SJCRH30 (cell line): ENCODE data around the gene ALLC. TPM values are rescaled to one million over a fixed set of nuclear protein-coding genes. Genes with fewer than 3 reads are reported as not detected.
A peak's percentile ranks its signal among the peaks of the same experiment; 100 is the strongest.

Experiments
- DNase-seq, 2 experiments: peaks; one replicate each; pipeline ENCODE4 v3.0.0-alpha.2; 2015 to 2020
- H3K27ac ChIP-seq: fragments of 250-450 bp; sonication (Bioruptor Pico); 2 replicates; pipeline ENCODE4 v1.5.1; 2020; ENCODE audit warnings: mild to moderate bottlenecking, moderate library complexity
- H3K27me3 ChIP-seq: fragments of 250-450 bp; sonication (Bioruptor Pico); 2 replicates; pipeline ENCODE4 v1.5.1; 2020; ENCODE audit warnings: mild to moderate bottlenecking, moderate library complexity
- H3K36me3 ChIP-seq: fragments of 250-450 bp; sonication (Bioruptor Pico); 2 replicates; pipeline ENCODE4 v1.5.1; 2020; ENCODE audit warnings: mild to moderate bottlenecking, moderate library complexity
- H3K4me1 ChIP-seq: fragments of 250-450 bp; sonication (Bioruptor Pico); 2 replicates; pipeline ENCODE4 v1.5.1; 2020; ENCODE audit warnings: mild to moderate bottlenecking, moderate library complexity
- H3K4me3 ChIP-seq: fragments of 250-450 bp; sonication (Bioruptor Pico); 2 replicates; pipeline ENCODE4 v1.5.1; 2020; ENCODE audit warnings: mild to moderate bottlenecking, moderate library complexity
- H3K9me3 ChIP-seq: fragments of 250-450 bp; sonication (Bioruptor Pico); replicated peaks from 2 replicates; pipeline ENCODE4 v1.5.1; 2020; ENCODE audit warnings: mild to moderate bottlenecking, moderate library complexity
- total RNA-seq: library from RNA; depleted of rRNA; stranded (reverse); fragments of >200 nt; shearing (Covaris generic); gene quantifications from 2 replicates; pipeline ENCODE4 v1.2.3, GENCODE V29; 2014

Gene ALLC
- total RNA-seq, 1 experiment from 2014 or later = not detected

- no peak for DNase-seq
- Histone ChIP-seq H3K36me3 (no peaks in the 10 kb centered on the region), H3K4me1 (no peaks in the 10 kb centered on the region), H3K9me3 (no peaks in the 10 kb centered on the region), H3K27me3 (no peaks in the 10 kb centered on the region), H3K4me3 (no peak overlapping the region), H3K27ac (no peak overlapping the region)
Measured at GRCh38 chr2:3680548-3681345, 22.7 kb downstream of the ALLC start.

- Histone ChIP-seq H3K4me1 (no peaks in the 10 kb centered on the region), H3K27me3 (no peaks in the 10 kb centered on the region), H3K9me3 (no peaks in the 10 kb centered on the region), H3K4me3 (no peak overlapping the region), H3K27ac (no peak overlapping the region), H3K36me3 (no peaks in the 10 kb centered on the region)
- no peak for DNase-seq
Measured at GRCh38 chr2:3681625-3682024, 23.6 kb downstream of the ALLC start.

GRCh38 chr2:3682811-3683210 lies 24.8 kb downstream of the ALLC start:
- no peaks in the 10 kb centered on the region for H3K4me1 ChIP-seq
- no peaks in the 10 kb centered on the region for H3K9me3 ChIP-seq
- DNase-seq = no peak
- no peaks in the 10 kb centered on the region for H3K36me3 ChIP-seq
- H3K27me3 ChIP-seq = no peaks in the 10 kb centered on the region
- no peak overlapping the region for H3K27ac ChIP-seq
- H3K4me3 ChIP-seq = no peak overlapping the region

GRCh38 chr2:3683748-3684454 lies 25.9 kb downstream of the ALLC start:
- no peaks in the 10 kb centered on the region for H3K4me1 ChIP-seq
- H3K36me3 ChIP-seq = no peaks in the 10 kb centered on the region
- no peak overlapping the region for H3K4me3 ChIP-seq
- H3K27ac ChIP-seq = no peak overlapping the region
- no peaks in the 10 kb centered on the region for H3K9me3 ChIP-seq
- no peak for DNase-seq
- H3K27me3 ChIP-seq = no peaks in the 10 kb centered on the region

- Histone ChIP-seq H3K9me3 (no peaks in the 10 kb centered on the region), H3K4me1 (no peaks in the 10 kb centered on the region), H3K4me3 (no peak overlapping the region), H3K27me3 (peaks cover 8% of the 10 kb centered on the region; the same call in 1 of the 2 replicates), H3K27ac (no peak overlapping the region), H3K36me3 (no peaks in the 10 kb centered on the region)
- no peak for DNase-seq
Measured at GRCh38 chr2:3689998-3690748, 32.2 kb downstream of the ALLC start.

- peak in 1 of 2 experiments; percentile 45 for DNase-seq
- H3K27ac ChIP-seq = no peak overlapping the region
- H3K27me3 ChIP-seq = peaks cover 8% of the 10 kb centered on the region; the same call in 1 of the 2 replicates
- H3K4me1 ChIP-seq = no peaks in the 10 kb centered on the region
- no peak overlapping the region for H3K4me3 ChIP-seq
- no peaks in the 10 kb centered on the region for H3K9me3 ChIP-seq
- H3K36me3 ChIP-seq = no peaks in the 10 kb centered on the region
Measured at GRCh38 chr2:3692375-3692774, 34.4 kb downstream of the ALLC start.

- Histone ChIP-seq H3K36me3 (no peaks in the 10 kb centered on the region), H3K9me3 (peaks cover 7% of the 10 kb centered on the region; the same call in 1 of the 2 replicates), H3K4me1 (no peaks in the 10 kb centered on the region), H3K4me3 (no peak overlapping the region), H3K27ac (no peak overlapping the region), H3K27me3 (peaks cover 8% of the 10 kb centered on the region; the same call in 1 of the 2 replicates)
- no peak for DNase-seq
Measured at GRCh38 chr2:3696545-3696944, 38.5 kb downstream of the ALLC start.

GRCh38 chr2:3701071-3701470 lies 43.1 kb downstream of the ALLC start:
- Histone ChIP-seq H3K36me3 (no peaks in the 10 kb centered on the region), H3K27me3 (no peaks in the 10 kb centered on the region), H3K27ac (no peak overlapping the region), H3K4me1 (no peaks in the 10 kb centered on the region), H3K9me3 (peaks cover 7% of the 10 kb centered on the region; the same call in 1 of the 2 replicates), H3K4me3 (no peak overlapping the region)
- DNase-seq = no peak

- DNase-seq = no peak
- Histone ChIP-seq H3K36me3 (no peaks in the 10 kb centered on the region), H3K4me3 (no peak within 1 kb of the TSS), H3K4me1 (no peaks in the 10 kb centered on the region), H3K9me3 (peaks cover 7% of the 10 kb centered on the region; the same call in 1 of the 2 replicates), H3K27ac (no peak within 1 kb of the TSS), H3K27me3 (0 out of 2 replicates have a peak, but pooled peaks cover 6% of the 10 kb centered on the region)
Measured at GRCh38 chr2:3703236-3703756, 45.3 kb downstream of the ALLC start, which contains the start of gene DCDC2C. TSS of gene DCDC2C (plus strand) at chr2:3703575. CDS start at chr2:3703752, 177 bp downstream.

- H3K27me3 ChIP-seq = 0 out of 2 replicates have a peak, but pooled peaks cover 6% of the 10 kb centered on the region
Measured at GRCh38 chr2:3703757-3704355, 45.9 kb downstream of the ALLC start.

GRCh38 chr2:3704692-3705091 lies 46.7 kb downstream of the ALLC start:
- Histone ChIP-seq H3K4me3 (no peak overlapping the region), H3K36me3 (no peaks in the 10 kb centered on the region), H3K9me3 (no peaks in the 10 kb centered on the region; the same call in 1 of the 2 replicates), H3K27me3 (0 out of 2 replicates have a peak, but pooled peaks cover 6% of the 10 kb centered on the region), H3K27ac (no peak overlapping the region), H3K4me1 (no peaks in the 10 kb centered on the region)
- no peak for DNase-seq

More at GRCh38 chr2:3703757-3704355, 45.9 kb downstream of the ALLC start:
- Histone ChIP-seq H3K27ac (no peak overlapping the region), H3K36me3 (no peaks in the 10 kb centered on the region), H3K4me1 (no peaks in the 10 kb centered on the region), H3K4me3 (no peak overlapping the region), H3K9me3 (peaks cover 7% of the 10 kb centered on the region; the same call in 1 of the 2 replicates)
- DNase-seq = no peak

- Histone ChIP-seq H3K4me1 (no peaks in the 10 kb centered on the region), H3K27ac (no peak overlapping the region), H3K4me3 (no peak overlapping the region), H3K9me3 (no peaks in the 10 kb centered on the region), H3K27me3 (0 out of 2 replicates have a peak, but pooled peaks cover 6% of the 10 kb centered on the region), H3K36me3 (no peaks in the 10 kb centered on the region)
- DNase-seq = no peak
Measured at GRCh38 chr2:3705782-3706181, 47.8 kb downstream of the ALLC start.

- Histone ChIP-seq H3K27me3 (0 out of 2 replicates have a peak, but pooled peaks cover 6% of the 10 kb centered on the region), H3K4me3 (no peak overlapping the region), H3K36me3 (no peaks in the 10 kb centered on the region), H3K4me1 (no peaks in the 10 kb centered on the region), H3K27ac (no peak overlapping the region), H3K9me3 (no peaks in the 10 kb centered on the region)
- no peak for DNase-seq
Measured at GRCh38 chr2:3706892-3707291, 48.9 kb downstream of the ALLC start.

- Histone ChIP-seq H3K27me3 (0 out of 2 replicates have a peak, but pooled peaks cover 6% of the 10 kb centered on the region), H3K27ac (no peak overlapping the region), H3K36me3 (no peaks in the 10 kb centered on the region), H3K4me3 (no peak overlapping the region), H3K9me3 (no peaks in the 10 kb centered on the region), H3K4me1 (no peaks in the 10 kb centered on the region)
- DNase-seq = no peak
Measured at GRCh38 chr2:3708576-3708975, 50.6 kb downstream of the ALLC start.
